Mesenchymal stem cell (in vitro differentiated cells and primary cell): ENCODE measurements around the gene MYH11.

Source experiments
- DNase-seq: peaks from one replicate; pipeline ENCODE4 v3.0.0-alpha.2; 2013
- H2AFZ ChIP-seq: one replicate; pipeline ENCODE4 v1.6.1; 2013; ENCODE audit warnings: low read depth, mild to moderate bottlenecking, control low read depth, inconsistent platforms, low read length, moderate library complexity
- H2AK5ac ChIP-seq: 2 replicates; pipeline ENCODE4 v1.6.1; 2013; ENCODE audit warnings: low read length, moderate library complexity, mild to moderate bottlenecking, inconsistent platforms; ENCODE audit not compliant: severe bottlenecking
- H2BK120ac ChIP-seq: one replicate; pipeline ENCODE4 v1.6.1; 2013; ENCODE audit warnings: low read depth, mild to moderate bottlenecking, inconsistent platforms, low read length, moderate library complexity
- H2BK12ac ChIP-seq, 2 experiments: one replicate each; pipeline ENCODE4 v1.6.1; 2013; ENCODE audit warnings: inconsistent platforms in 2 of 2, low read length in 2 of 2, mild to moderate bottlenecking in 2 of 2, moderate library complexity in 2 of 2, control low read depth in 1 of 2
- H2BK15ac ChIP-seq: one replicate; pipeline ENCODE4 v1.6.1; 2013; ENCODE audit warnings: mild to moderate bottlenecking, low read depth, inconsistent platforms; ENCODE audit not compliant: poor library complexity, severe bottlenecking
- H2BK5ac ChIP-seq: 2 replicates; pipeline ENCODE4 v1.6.1; 2013; ENCODE audit warnings: low read depth, mild to moderate bottlenecking, low read length, control low read depth, inconsistent platforms; ENCODE audit not compliant: poor library complexity, severe bottlenecking
- H3K14ac ChIP-seq, 2 experiments: one replicate each; pipeline ENCODE4 v1.6.1; 2013; ENCODE audit warnings: inconsistent platforms in 2 of 2, low read length in 2 of 2, control low read depth in 1 of 2, mild to moderate bottlenecking in 1 of 2, moderate library complexity in 1 of 2
- H3K18ac ChIP-seq, 2 experiments: one replicate each; pipeline ENCODE4 v1.6.1; 2013; ENCODE audit warnings: inconsistent platforms in 2 of 2, low read length in 2 of 2, control low read depth in 1 of 2, low read depth in 1 of 2, mild to moderate bottlenecking in 1 of 2
- H3K23ac ChIP-seq, 2 experiments: one replicate each; pipeline ENCODE4 v1.6.1; 2013; ENCODE audit warnings: inconsistent platforms in 2 of 2, low read length in 2 of 2, mild to moderate bottlenecking in 2 of 2, moderate library complexity in 2 of 2, control low read depth in 1 of 2
- H3K27ac ChIP-seq: 2 replicates; pipeline ENCODE4 v1.5.1; 2013; ENCODE audit warnings: mild to moderate bottlenecking, moderate library complexity, low read length, control low read depth, inconsistent platforms; ENCODE audit not compliant: poor library complexity, severe bottlenecking
- H3K27me3 ChIP-seq, 2 experiments: 2 replicates each; pipeline versions ENCODE4 v1.6.1 to v1.7.0; 2013; ENCODE audit warnings: low read length in 2 of 2, mild to moderate bottlenecking in 2 of 2, moderate library complexity in 2 of 2, control low read depth in 1 of 2, inconsistent platforms in 1 of 2; ENCODE audit not compliant: control insufficient read depth in 1 of 2, insufficient read depth in 1 of 2
- H3K36me3 ChIP-seq, 2 experiments: 2 replicates each; pipeline versions ENCODE4 v1.6.1 to v1.7.0; 2013; ENCODE audit warnings: low read length in 2 of 2, control low read depth in 1 of 2, inconsistent platforms in 1 of 2, low read depth in 1 of 2, mild to moderate bottlenecking in 1 of 2; ENCODE audit not compliant: insufficient read depth in 2 of 2, control insufficient read depth in 1 of 2
- H3K4ac ChIP-seq, 2 experiments: one replicate each; pipeline ENCODE4 v1.6.1; 2013; ENCODE audit warnings: inconsistent platforms in 2 of 2, low read length in 2 of 2, mild to moderate bottlenecking in 2 of 2, moderate library complexity in 2 of 2, control low read depth in 1 of 2, low read depth in 1 of 2
- H3K4me1 ChIP-seq: 2 replicates; pipeline ENCODE4 v1.6.1; 2013; ENCODE audit warnings: low read depth, low read length, control low read depth; ENCODE audit not compliant: control insufficient read depth, insufficient read depth
- H3K4me2 ChIP-seq: 2 replicates; pipeline ENCODE4 v1.6.1; 2013; ENCODE audit warnings: low read length, mild to moderate bottlenecking, inconsistent platforms; ENCODE audit not compliant: poor library complexity, severe bottlenecking
- H3K4me3 ChIP-seq, 2 experiments: 2 replicates each; pipeline versions ENCODE4 v1.5.1 to v1.7.0; 2013; ENCODE audit warnings: low read length in 2 of 2, mild to moderate bottlenecking in 2 of 2, control low read depth in 1 of 2, low read depth in 1 of 2; ENCODE audit not compliant: insufficient read depth in 1 of 2
- H3K79me1 ChIP-seq: replicated peaks from 2 replicates; pipeline ENCODE4 v1.6.1; 2013; ENCODE audit warnings: mild to moderate bottlenecking, control low read depth, low read length, inconsistent platforms; ENCODE audit not compliant: poor library complexity, severe bottlenecking
- H3K9ac ChIP-seq: 2 replicates; pipeline ENCODE4 v1.7.0; 2013; ENCODE audit warnings: mild to moderate bottlenecking, low read length, moderate library complexity
- H3K9me3 ChIP-seq: 2 replicates; pipeline ENCODE4 v1.7.0; 2013; ENCODE audit warnings: mild to moderate bottlenecking, low read length; ENCODE audit not compliant: control insufficient read depth
- H4K8ac ChIP-seq: one replicate; pipeline ENCODE4 v1.6.1; 2013; ENCODE audit warnings: inconsistent platforms, mild to moderate bottlenecking, low read length, moderate library complexity
- H4K91ac ChIP-seq: one replicate; pipeline ENCODE4 v1.6.1; 2013; ENCODE audit warnings: mild to moderate bottlenecking, low read length, inconsistent platforms
- WGBS: methylation state at CpG from one replicate; pipeline ENCODE4 v1.1.7; 2013; ENCODE audit warnings: mixed read lengths; 5-methylcytosine and 5-hydroxymethylcytosine counted together

The MYH11 gene

GRCh38 chr16:15780805-15781204, 76.0 kb downstream of the MYH11 start:
- H3K4me3 ChIP-seq = no peak overlapping the region
- H2BK15ac ChIP-seq = no peak overlapping the region
- H3K23ac ChIP-seq = no peak overlapping the region
- H3K36me3 ChIP-seq = no peaks in the 10 kb centered on the region
- no peak overlapping the region for H2BK5ac ChIP-seq
- no peak overlapping the region for H3K4ac ChIP-seq
- H3K14ac ChIP-seq = no peak overlapping the region
- H4K91ac ChIP-seq = no peak overlapping the region
- H3K4me1 ChIP-seq = no peaks in the 10 kb centered on the region
- no peak overlapping the region for H3K18ac ChIP-seq
- H3K27ac ChIP-seq = no peak overlapping the region
- no peak overlapping the region for H2AK5ac ChIP-seq
- no peak overlapping the region for H3K4me2 ChIP-seq
- H2AFZ ChIP-seq = no peak overlapping the region
- H3K79me1 ChIP-seq = no peaks in the 10 kb centered on the region
- H3K9ac ChIP-seq = no peak overlapping the region
- WGBS = 94% methylated on average over 5 of the region's 7 CpGs
- no peak overlapping the region for H2BK120ac ChIP-seq
- DNase-seq = no peak
- H2BK12ac ChIP-seq = no peak overlapping the region
- no peak overlapping the region for H4K8ac ChIP-seq
- no peaks in the 10 kb centered on the region for H3K9me3 ChIP-seq
- peaks cover 35 to 53% of the 10 kb centered on the region in 2 experiments for H3K27me3 ChIP-seq

DNA sequence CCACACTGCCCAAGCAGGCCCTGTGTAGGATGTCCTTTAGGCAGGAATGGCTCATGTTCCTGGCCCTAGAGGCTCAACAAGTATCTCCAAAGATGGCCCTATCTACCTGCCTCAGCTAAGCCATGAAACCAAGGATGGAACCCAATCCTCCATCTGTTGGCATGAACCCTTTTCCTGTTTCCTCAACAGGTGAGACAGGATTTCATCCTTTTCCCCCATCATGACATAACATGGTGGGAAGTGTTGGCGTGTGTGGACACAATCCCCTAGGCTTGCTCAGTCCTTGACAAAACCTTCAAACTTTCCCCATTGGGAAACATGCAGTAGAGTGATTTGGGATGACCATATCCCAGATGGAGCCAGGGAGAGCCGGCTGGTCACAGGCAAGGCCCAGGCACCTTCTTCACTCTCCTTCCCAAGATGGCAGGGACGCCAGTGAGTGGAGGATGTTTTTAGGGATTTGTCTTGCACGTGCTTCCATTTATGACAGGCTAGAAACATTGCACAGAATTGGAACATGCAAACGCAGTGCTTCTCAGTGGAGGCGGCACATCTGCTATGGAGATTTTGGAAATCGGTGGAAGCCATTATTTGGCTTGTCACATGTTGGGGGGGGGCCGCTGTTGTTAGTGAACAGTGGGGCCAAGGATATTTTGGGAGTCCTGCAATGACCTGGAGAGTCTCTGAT, 77.0 kb downstream of the MYH11 start:
- Histone ChIP-seq H3K14ac (no peak overlapping the region), H3K18ac (no peak overlapping the region), H3K4me2 (no peak overlapping the region), H2AFZ (no peak overlapping the region), H3K4ac (no peak overlapping the region), H2BK120ac (no peak overlapping the region), H3K36me3 (no peaks in the 10 kb centered on the region), H3K27me3 (peaks cover 34 to 47% of the 10 kb centered on the region in 2 experiments), H2BK12ac (no peak overlapping the region), H4K91ac (no peak overlapping the region), H4K8ac (no peak overlapping the region), H3K9ac (no peak overlapping the region), H3K9me3 (no peaks in the 10 kb centered on the region), H3K79me1 (no peaks in the 10 kb centered on the region), H3K4me3 (no peak overlapping the region), H3K23ac (no peak overlapping the region), H3K4me1 (no peaks in the 10 kb centered on the region), H2BK15ac (no peak overlapping the region), H2AK5ac (no peak overlapping the region), H3K27ac (no peak overlapping the region), H2BK5ac (no peak overlapping the region)
- 85% methylated on average over 7 of the region's 8 CpGs for WGBS
- DNase-seq = no peak

DNA sequence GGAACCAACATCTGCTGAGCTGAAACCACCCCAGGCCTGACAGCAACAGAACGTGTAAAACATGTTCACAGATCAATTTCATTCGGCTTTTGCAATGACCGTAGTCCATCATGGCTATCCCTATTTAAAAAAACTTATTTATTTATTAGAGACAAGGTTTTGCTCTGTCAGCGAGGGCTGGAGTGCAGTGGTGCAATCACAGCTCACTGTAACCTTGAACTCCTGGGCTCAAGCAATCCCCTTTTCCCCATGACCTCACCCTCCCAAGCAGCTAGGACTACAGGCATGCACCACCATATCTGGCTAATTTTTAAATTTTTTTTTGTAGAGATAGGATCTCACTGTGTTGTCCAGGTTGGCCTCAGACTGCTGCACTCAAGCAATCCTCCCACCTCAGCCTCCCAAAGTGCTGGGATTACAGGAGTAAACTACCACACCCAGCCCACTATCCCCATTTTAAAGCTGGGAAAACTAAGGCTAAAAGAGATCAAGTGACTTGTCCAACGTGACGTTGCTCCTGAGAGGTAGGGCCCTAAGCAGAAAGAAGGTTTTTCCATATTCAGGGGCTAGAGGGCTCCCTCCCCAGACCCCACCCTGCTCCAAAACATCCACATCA, 77.7 kb downstream of the MYH11 start:
- H3K4me3 ChIP-seq = no peak overlapping the region
- H4K8ac ChIP-seq = no peak overlapping the region
- H3K18ac ChIP-seq = no peak overlapping the region
- H3K27me3 ChIP-seq = peaks cover 38 to 44% of the 10 kb centered on the region in 2 experiments
- H3K36me3 ChIP-seq = no peaks in the 10 kb centered on the region
- no peak overlapping the region for H3K14ac ChIP-seq
- H3K4me2 ChIP-seq = no peak overlapping the region
- H2AFZ ChIP-seq = no peak overlapping the region
- 87% methylated on average over 4 of the region's 6 CpGs for WGBS
- DNase-seq = no peak
- H3K27ac ChIP-seq = no peak overlapping the region
- no peak overlapping the region for H3K4ac ChIP-seq
- H3K9ac ChIP-seq = no peak overlapping the region
- no peak overlapping the region for H4K91ac ChIP-seq
- no peaks in the 10 kb centered on the region for H3K4me1 ChIP-seq
- H2BK12ac ChIP-seq = no peak overlapping the region
- no peak overlapping the region for H2AK5ac ChIP-seq
- H3K9me3 ChIP-seq = no peaks in the 10 kb centered on the region
- H3K79me1 ChIP-seq = no peaks in the 10 kb centered on the region
- H2BK5ac ChIP-seq = no peak overlapping the region
- H3K23ac ChIP-seq = no peak overlapping the region
- no peak overlapping the region for H2BK120ac ChIP-seq
- H2BK15ac ChIP-seq = no peak overlapping the region

- 92% methylated on average over 7 of the region's 8 CpGs for WGBS
- Histone ChIP-seq H3K27ac (no peak overlapping the region), H3K9ac (no peak overlapping the region), H3K36me3 (no peaks in the 10 kb centered on the region), H3K9me3 (no peaks in the 10 kb centered on the region), H2BK120ac (no peak overlapping the region), H2BK5ac (no peak overlapping the region), H4K91ac (no peak overlapping the region), H3K4me3 (no peak overlapping the region), H4K8ac (no peak overlapping the region), H3K4ac (no peak overlapping the region), H3K23ac (no peak overlapping the region), H3K14ac (no peak overlapping the region), H2AFZ (no peak overlapping the region), H3K4me1 (no peaks in the 10 kb centered on the region), H2BK15ac (no peak overlapping the region), H3K4me2 (no peak overlapping the region), H3K27me3 (peaks cover 32 to 37% of the 10 kb centered on the region in 2 experiments), H3K18ac (no peak overlapping the region), H2AK5ac (no peak overlapping the region), H2BK12ac (no peak overlapping the region), H3K79me1 (no peaks in the 10 kb centered on the region)
- DNase-seq = no peak
Measured at GRCh38 chr16:15778204-15778743, 78.6 kb downstream of the MYH11 start.
